Measurements from ENCODE around the gene FAM184A.

GRCh38 chr6:118945217-118945616 lies 133.2 kb downstream of the FAM184A start:
- TF ChIP-seq, protein P1, sequence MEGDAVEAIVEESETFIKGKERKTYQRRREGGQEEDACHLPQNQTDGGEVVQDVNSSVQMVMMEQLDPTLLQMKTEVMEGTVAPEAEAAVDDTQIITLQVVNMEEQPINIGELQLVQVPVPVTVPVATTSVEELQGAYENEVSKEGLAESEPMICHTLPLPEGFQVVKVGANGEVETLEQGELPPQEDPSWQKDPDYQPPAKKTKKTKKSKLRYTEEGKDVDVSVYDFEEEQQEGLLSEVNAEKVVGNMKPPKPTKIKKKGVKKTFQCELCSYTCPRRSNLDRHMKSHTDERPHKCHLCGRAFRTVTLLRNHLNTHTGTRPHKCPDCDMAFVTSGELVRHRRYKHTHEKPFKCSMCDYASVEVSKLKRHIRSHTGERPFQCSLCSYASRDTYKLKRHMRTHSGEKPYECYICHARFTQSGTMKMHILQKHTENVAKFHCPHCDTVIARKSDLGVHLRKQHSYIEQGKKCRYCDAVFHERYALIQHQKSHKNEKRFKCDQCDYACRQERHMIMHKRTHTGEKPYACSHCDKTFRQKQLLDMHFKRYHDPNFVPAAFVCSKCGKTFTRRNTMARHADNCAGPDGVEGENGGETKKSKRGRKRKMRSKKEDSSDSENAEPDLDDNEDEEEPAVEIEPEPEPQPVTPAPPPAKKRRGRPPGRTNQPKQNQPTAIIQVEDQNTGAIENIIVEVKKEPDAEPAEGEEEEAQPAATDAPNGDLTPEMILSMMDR (conservative IDR thresholded peaks at IDR 0.05; ENCODE audit: low read depth in 2 of 2): no peak
- TF ChIP-seq EZH2 (IDR thresholded peaks at IDR 0.05; ENCODE audit: low read depth, unreplicated experiment): no peak

Measured in GM23338 (cell line).